ENCODE results near the gene TMCO4.
"Not testable (repeated sequence)": the region's sequence is repeated elsewhere in the genome, so short reads cannot be mapped to it uniquely, and the experiment has no call there.

The TMCO4 gene

DNA sequence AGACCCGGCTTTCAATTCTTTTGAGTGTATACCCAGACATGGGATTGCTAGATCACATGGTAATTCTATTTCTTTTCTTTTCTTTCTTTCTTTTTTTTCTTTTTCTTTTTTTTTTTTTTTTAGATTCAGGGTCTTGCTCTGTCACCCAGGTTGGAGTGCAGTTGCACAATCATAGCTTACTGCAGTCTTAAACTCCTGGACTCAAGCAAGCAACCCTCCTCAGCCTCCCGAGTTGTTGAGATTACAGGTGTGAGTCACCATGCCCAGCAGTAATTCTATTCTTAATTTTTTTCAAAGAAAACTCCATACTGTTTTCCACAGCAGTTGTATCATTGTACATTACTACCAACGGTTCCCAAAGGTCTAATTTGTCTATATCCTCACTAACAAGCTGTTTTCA lies 28.8 kb upstream of the TMCO4 start:
- no peak for DNase-seq (ENCODE audit: low read depth, low spot score)
- Histone ChIP-seq H3K9me3 (ENCODE audit: control insufficient read depth, insufficient read depth, low read length) (no peaks in the 10 kb centered on the region), H3K4me3 (ENCODE audit: low read length) (no peak overlapping the region), H3K36me3 (ENCODE audit: control insufficient read depth, insufficient read depth, low read length) (no peaks in the 10 kb centered on the region), H3K27ac (ENCODE audit: low read length) (no peak overlapping the region), H3K27me3 (ENCODE audit: control insufficient read depth, insufficient read depth, low read length) (no peaks in the 10 kb centered on the region), H3K4me1 (ENCODE audit: control insufficient read depth, insufficient read depth, low read length) (peaks cover 2% of the 10 kb centered on the region; the same call in 1 of the 2 replicates)
- WGBS (ENCODE audit: insufficient coverage, insufficient read length) = no CpG with 5 or more reads among the region's 3 CpGs

DNA sequence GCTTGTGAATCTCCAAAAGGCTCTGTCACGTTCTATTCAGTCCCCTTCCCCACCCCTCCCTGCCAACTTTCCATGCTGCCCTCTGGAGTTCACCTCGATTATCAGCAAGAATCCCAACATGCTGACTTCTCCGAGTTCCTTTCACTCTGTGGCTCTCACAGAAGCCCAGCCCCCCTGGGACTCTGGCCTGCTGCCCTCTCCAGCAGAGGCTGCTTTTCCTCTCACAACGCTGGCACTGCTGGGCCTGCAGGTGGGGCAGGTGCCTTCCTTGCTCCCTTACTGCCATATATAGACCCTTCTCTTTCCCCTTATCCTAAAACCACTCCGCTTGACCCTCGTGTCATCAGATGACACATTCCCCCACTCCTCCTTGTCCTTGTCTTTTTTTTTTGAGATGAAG lies 25.6 kb upstream of the TMCO4 start:
- H3K27me3 ChIP-seq (ENCODE audit: control insufficient read depth, insufficient read depth, low read length) = no peaks in the 10 kb centered on the region
- no peak overlapping the region for H3K27ac ChIP-seq (ENCODE audit: low read length)
- no peaks in the 10 kb centered on the region for H3K36me3 ChIP-seq (ENCODE audit: control insufficient read depth, insufficient read depth, low read length)
- WGBS (ENCODE audit: insufficient coverage, insufficient read length) = no CpG with 5 or more reads among the region's 6 CpGs
- peak; percentile 64 for DNase-seq (ENCODE audit: low read depth, low spot score)
- H3K4me3 ChIP-seq (ENCODE audit: low read length) = no peak overlapping the region
- H3K4me1 ChIP-seq (ENCODE audit: control insufficient read depth, insufficient read depth, low read length) = peaks cover 2% of the 10 kb centered on the region; the same call in 1 of the 2 replicates
- no peaks in the 10 kb centered on the region for H3K9me3 ChIP-seq (ENCODE audit: control insufficient read depth, insufficient read depth, low read length)

DNA sequence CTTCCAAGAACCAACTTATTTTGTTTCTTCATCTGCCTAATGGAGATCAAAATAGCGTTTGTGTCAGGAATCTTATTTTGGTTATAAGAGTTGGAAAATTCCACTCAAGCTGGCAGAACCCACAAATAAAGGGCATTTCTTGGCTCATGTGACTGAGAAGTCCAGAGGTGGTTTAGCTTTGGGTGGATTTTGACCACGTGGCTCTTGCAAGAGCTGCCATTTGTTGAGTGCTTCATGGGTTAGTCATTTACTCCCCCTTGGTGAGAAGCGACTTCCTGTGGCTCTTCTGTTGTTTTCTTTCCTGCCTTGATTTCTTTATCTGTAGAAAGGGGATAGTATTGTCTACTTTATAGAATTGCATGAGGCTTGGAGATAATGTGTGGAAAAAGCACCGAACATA lies 24.8 kb upstream of the TMCO4 start:
- H3K36me3 ChIP-seq (ENCODE audit: control insufficient read depth, insufficient read depth, low read length) = no peaks in the 10 kb centered on the region
- no peak overlapping the region for H3K4me3 ChIP-seq (ENCODE audit: low read length)
- no peak overlapping the region for H3K27ac ChIP-seq (ENCODE audit: low read length)
- peaks cover 4% of the 10 kb centered on the region; the same call in 1 of the 2 replicates for H3K4me1 ChIP-seq (ENCODE audit: control insufficient read depth, insufficient read depth, low read length)
- DNase-seq (ENCODE audit: low read depth, low spot score) = no peak
- no peaks in the 10 kb centered on the region for H3K27me3 ChIP-seq (ENCODE audit: control insufficient read depth, insufficient read depth, low read length)
- WGBS (ENCODE audit: insufficient coverage, insufficient read length) = no CpG with 5 or more reads among the region's 4 CpGs
- H3K9me3 ChIP-seq (ENCODE audit: control insufficient read depth, insufficient read depth, low read length) = no peaks in the 10 kb centered on the region

DNA sequence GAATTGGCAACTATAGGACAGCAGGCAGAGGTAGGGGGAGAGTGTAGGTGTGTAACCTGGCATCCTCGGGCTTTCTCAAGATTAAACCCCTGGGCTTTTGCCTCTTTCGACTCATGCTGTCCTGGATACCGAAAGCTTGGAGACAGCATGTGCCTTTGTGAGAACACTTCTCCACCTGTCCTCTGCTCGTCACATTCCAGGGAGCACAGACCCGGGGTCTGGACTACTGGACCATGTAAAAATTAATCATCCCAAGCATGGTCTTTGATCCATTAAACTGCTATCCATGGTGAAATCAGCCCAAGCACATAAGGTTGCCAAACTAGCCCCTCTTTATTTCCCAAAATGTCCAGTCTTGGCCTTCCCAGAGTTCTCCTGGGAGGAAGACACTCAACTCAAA lies 24.3 kb upstream of the TMCO4 start:
- no peaks in the 10 kb centered on the region for H3K9me3 ChIP-seq (ENCODE audit: control insufficient read depth, insufficient read depth, low read length)
- WGBS (ENCODE audit: insufficient coverage, insufficient read length) = no CpG with 5 or more reads among the region's 5 CpGs
- H3K27ac ChIP-seq (ENCODE audit: low read length) = no peak overlapping the region
- H3K36me3 ChIP-seq (ENCODE audit: control insufficient read depth, insufficient read depth, low read length) = no peaks in the 10 kb centered on the region
- no peaks in the 10 kb centered on the region for H3K27me3 ChIP-seq (ENCODE audit: control insufficient read depth, insufficient read depth, low read length)
- no peak overlapping the region for H3K4me3 ChIP-seq (ENCODE audit: low read length)
- peaks cover 5% of the 10 kb centered on the region; the same call in 1 of the 2 replicates for H3K4me1 ChIP-seq (ENCODE audit: control insufficient read depth, insufficient read depth, low read length)
- no peak for DNase-seq (ENCODE audit: low read depth, low spot score)

DNA sequence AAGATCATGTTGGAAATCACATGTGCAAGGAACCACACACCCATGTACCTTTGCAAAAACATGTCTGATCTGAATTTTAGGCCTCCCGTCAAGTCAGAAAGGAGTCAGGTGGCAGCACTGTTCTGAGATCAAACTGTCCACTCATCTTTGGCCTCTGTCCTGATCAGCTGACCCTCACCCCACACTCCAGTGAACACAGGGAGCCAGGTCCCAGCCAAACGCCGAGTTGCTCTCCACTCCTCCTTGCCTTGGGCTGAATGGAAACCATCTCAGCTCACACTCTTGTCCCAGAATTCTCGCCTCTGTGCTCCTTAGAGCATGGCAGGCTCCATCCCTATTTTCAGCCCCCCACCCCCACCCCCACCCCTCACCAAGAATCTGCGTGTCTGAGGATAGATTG lies 20.0 kb upstream of the TMCO4 start:
- no peak overlapping the region for H3K27ac ChIP-seq (ENCODE audit: low read length)
- H3K4me1 ChIP-seq (ENCODE audit: control insufficient read depth, insufficient read depth, low read length) = peaks cover 12% of the 10 kb centered on the region
- no CpG with 5 or more reads among the region's 5 CpGs for WGBS (ENCODE audit: insufficient coverage, insufficient read length)
- DNase-seq (ENCODE audit: low read depth, low spot score) = no peak
- no peaks in the 10 kb centered on the region for H3K9me3 ChIP-seq (ENCODE audit: control insufficient read depth, insufficient read depth, low read length)
- no peaks in the 10 kb centered on the region for H3K27me3 ChIP-seq (ENCODE audit: control insufficient read depth, insufficient read depth, low read length)
- H3K4me3 ChIP-seq (ENCODE audit: low read length) = no peak overlapping the region
- no peaks in the 10 kb centered on the region; the same call in 1 of the 2 replicates for H3K36me3 ChIP-seq (ENCODE audit: control insufficient read depth, insufficient read depth, low read length)

DNA sequence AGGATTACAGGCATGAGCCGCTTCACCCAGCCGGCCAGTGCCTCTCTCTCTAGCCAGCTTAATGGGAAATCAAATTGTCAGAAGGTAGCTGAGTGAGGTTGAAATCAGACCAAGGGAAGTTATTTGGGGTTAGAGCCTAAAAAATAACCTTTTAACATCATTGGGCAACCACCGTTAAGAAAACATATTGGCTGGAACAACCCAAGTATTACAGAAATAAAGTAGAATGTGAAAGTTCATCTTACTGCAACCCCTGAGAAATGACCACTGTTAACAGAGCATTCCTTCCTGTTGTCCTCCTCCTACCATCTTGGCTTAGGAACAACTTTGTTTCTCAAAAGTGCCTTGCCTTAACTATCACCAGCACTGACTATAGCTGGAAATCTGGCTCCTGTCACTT lies 18.6 kb upstream of the TMCO4 start:
- Histone ChIP-seq H3K9me3 (ENCODE audit: control insufficient read depth, insufficient read depth, low read length) (no peaks in the 10 kb centered on the region), H3K36me3 (ENCODE audit: control insufficient read depth, insufficient read depth, low read length) (no peaks in the 10 kb centered on the region; the same call in 1 of the 2 replicates)
- no CpG with 5 or more reads among the region's 3 CpGs for WGBS (ENCODE audit: insufficient coverage, insufficient read length)

DNA sequence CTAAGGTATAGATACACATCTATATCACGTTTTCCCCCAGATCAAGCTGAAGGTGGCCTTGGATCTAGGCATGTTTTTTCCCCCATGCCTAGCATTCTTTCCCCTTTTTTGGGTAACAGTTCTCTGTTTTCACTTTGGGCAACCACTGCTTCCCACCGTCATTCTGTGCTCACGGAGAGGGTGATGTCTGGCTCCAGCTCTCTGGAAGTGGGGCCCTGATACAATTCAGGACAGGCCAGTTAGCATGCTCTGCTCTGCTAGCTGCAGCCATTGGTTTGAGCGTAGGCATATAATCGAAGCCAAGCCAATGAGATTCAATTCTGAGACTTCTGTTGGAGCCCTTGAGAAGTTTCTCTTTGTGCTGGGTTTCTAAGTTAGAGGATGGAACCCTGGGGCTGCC lies 17.4 kb upstream of the TMCO4 start:
- Histone ChIP-seq H3K36me3 (ENCODE audit: control insufficient read depth, insufficient read depth, low read length) (no peaks in the 10 kb centered on the region; the same call in 1 of the 2 replicates), H3K27ac (ENCODE audit: low read length) (peak overlapping the region; percentile 35), H3K9me3 (ENCODE audit: control insufficient read depth, insufficient read depth, low read length) (no peaks in the 10 kb centered on the region), H3K4me3 (ENCODE audit: low read length) (no peak overlapping the region), H3K4me1 (ENCODE audit: control insufficient read depth, insufficient read depth, low read length) (peaks cover 13% of the 10 kb centered on the region), H3K27me3 (ENCODE audit: control insufficient read depth, insufficient read depth, low read length) (no peaks in the 10 kb centered on the region)
- WGBS (ENCODE audit: insufficient coverage, insufficient read length) = no CpG with 5 or more reads among the region's 5 CpGs
- no peak for DNase-seq (ENCODE audit: low read depth, low spot score)

More for the DNA sequence above, 18.6 kb upstream of the TMCO4 start:
- no peaks in the 10 kb centered on the region for H3K27me3 ChIP-seq (ENCODE audit: control insufficient read depth, insufficient read depth, low read length)
- no peak for DNase-seq (ENCODE audit: low read depth, low spot score)
- no peak overlapping the region for H3K4me3 ChIP-seq (ENCODE audit: low read length)
- peaks cover 13% of the 10 kb centered on the region for H3K4me1 ChIP-seq (ENCODE audit: control insufficient read depth, insufficient read depth, low read length)
- no peak overlapping the region for H3K27ac ChIP-seq (ENCODE audit: low read length)

DNA sequence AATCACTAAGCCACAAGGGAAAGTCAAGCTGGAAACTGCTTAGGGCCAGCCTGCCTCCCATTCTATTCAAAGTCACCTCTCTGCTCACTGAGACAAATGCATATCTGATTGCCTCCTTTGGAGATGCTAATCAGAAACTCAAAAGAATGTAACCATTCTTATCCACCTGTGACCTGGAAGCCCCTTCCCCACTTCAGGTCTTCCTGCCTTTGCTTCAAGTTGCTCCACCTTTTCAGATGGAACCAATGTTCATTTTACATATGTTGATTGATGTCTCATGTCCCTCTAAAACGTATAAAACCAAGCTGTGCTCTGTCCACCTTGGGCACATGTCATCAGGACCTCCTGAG lies 17.0 kb upstream of the TMCO4 start:
- not testable (repeated sequence) for H3K4me3 ChIP-seq (ENCODE audit: low read length); H3K36me3 ChIP-seq (ENCODE audit: control insufficient read depth, insufficient read depth, low read length); H3K9me3 ChIP-seq (ENCODE audit: control insufficient read depth, insufficient read depth, low read length); H3K27ac ChIP-seq (ENCODE audit: low read length); DNase-seq (ENCODE audit: low read depth, low spot score); H3K27me3 ChIP-seq (ENCODE audit: control insufficient read depth, insufficient read depth, low read length)
- H3K4me1 ChIP-seq (ENCODE audit: control insufficient read depth, insufficient read depth, low read length) = peaks cover 13% of the 10 kb centered on the region
- WGBS (ENCODE audit: insufficient coverage, insufficient read length) = no CpG with 5 or more reads among the region's 1 CpG

DNA sequence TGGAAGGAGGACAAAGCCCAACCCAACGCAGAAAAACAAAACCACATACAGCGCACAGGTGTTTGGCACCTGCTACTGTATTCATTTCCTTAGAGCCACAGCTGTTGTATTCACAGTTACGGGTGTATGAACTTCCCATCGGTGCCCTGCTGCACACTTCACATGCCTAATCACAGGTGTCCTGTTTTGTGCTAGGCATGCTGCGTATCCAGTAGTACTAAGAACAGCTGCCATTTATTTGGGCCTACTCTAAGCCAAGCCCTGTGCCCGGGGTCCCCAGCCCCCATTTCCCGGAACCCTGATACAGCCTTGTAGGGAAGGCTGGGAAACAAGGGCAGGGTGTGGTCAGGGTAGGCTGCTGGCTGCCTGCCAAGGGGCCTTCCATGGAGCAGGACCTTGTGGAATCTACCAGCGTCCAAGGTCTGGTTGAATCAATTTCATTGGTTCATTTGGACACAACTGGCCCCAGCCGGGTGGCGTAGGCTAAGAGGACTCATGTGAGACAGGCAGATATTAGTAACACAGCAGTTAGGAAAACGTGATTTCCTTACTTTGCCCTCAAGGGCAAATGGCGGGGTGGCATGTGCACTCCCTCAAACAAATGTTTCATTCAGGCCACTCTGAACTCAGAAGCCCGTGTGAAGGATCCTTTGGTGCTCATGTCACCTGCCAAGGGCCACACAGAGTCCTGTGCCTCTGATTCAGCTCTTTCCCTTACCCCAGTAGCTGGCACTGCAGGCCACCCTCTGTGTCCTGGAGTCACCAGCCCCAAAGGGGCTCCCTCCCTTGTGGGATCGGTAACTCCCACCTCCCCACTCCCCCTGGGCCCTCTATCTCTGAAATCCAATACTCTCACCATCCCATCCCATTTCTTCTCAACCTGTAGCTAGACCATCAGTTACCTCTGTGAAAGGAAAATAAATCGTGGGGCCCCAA lies 16.4 kb upstream of the TMCO4 start:
- DNase-seq (ENCODE audit: low read depth, low spot score) = no peak

DNA sequence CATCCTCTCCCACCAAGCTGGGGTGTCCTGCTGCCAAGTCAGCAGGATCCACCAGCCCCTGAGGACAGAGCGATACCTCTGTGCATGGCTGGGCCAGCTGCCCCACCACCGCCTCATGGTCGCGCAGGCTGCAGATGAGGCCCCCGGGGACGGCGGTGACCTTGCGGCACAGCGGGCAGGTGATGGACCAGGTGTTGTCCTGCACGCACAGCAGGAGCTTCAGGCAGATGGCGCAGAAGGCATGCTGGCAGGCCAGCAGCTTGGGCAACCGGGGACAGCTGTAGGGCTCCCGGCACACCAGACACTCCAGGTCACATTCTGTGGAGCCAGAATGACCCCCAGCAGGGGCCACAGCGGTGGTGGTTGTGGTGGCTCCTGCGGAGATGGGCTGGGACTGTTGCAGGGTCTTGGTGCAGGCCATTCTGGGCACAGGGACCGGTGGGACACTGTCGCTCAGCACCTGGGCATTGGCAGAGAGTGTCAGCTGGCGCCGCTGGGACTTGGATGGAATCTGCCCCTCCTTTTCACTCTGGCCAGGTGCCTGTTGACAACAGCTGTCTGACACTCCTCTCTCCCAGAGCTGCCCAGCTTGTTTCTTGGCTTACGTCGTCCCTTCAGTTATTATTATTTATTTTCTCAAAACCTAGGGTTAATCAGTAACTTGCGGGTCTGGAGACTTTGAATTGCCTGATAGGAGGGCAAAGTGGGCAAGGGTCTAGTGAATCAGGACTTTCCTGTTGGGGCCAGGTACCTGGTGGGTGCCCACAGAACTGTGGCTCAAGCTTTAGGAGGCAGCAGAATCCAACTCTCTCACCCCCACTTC lies 15.2 kb upstream of the TMCO4 start, which contains the start of gene RNF186:
Gene RNF186, minus strand, starts transcription at position 603 of the 823 bp plus-strand sequence. Its CDS starts 182 bp downstream, at position 421.
- Histone ChIP-seq H3K4me3 (ENCODE audit: low read length) (no peak within 1 kb of the TSS), H3K9me3 (ENCODE audit: control insufficient read depth, insufficient read depth, low read length) (no peaks in the 10 kb centered on the region), H3K27ac (ENCODE audit: low read length) (no peak within 1 kb of the TSS), H3K27me3 (ENCODE audit: control insufficient read depth, insufficient read depth, low read length) (no peaks in the 10 kb centered on the region), H3K36me3 (ENCODE audit: control insufficient read depth, insufficient read depth, low read length) (no peaks in the 10 kb centered on the region; the same call in 1 of the 2 replicates), H3K4me1 (ENCODE audit: control insufficient read depth, insufficient read depth, low read length) (peaks cover 13% of the 10 kb centered on the region)
- no peak for DNase-seq (ENCODE audit: low read depth, low spot score)
- no CpG with 5 or more reads among the region's 22 CpGs for WGBS (ENCODE audit: insufficient coverage, insufficient read length)

More for the DNA sequence above, 16.4 kb upstream of the TMCO4 start:
- no CpG with 5 or more reads among the region's 15 CpGs for WGBS (ENCODE audit: insufficient coverage, insufficient read length)
- Histone ChIP-seq H3K4me3 (ENCODE audit: low read length) (no peak overlapping the region), H3K27me3 (ENCODE audit: control insufficient read depth, insufficient read depth, low read length) (no peaks in the 10 kb centered on the region), H3K36me3 (ENCODE audit: control insufficient read depth, insufficient read depth, low read length) (no peaks in the 10 kb centered on the region; the same call in 1 of the 2 replicates), H3K9me3 (ENCODE audit: control insufficient read depth, insufficient read depth, low read length) (no peaks in the 10 kb centered on the region), H3K27ac (ENCODE audit: low read length) (no peak overlapping the region), H3K4me1 (ENCODE audit: control insufficient read depth, insufficient read depth, low read length) (peaks cover 13% of the 10 kb centered on the region)
